T-helper 2 cell (primary cell): ENCODE results near the gene COQ10B.
"Not testable (repeated sequence)": the region's sequence is repeated elsewhere in the genome, so short reads cannot be mapped to it uniquely, and the experiment has no call there.

ENCODE experiments used
- DNase-seq, 5 experiments: peaks; one replicate each; pipeline versions ENCODE4 v3.0.0 to v3.0.0-alpha.2; 2012 to 2022
- total RNA-seq, 2 donors: gene quantifications; one replicate each; lab custom pipeline; 2026; lab: John Stamatoyannopoulos, UW

COQ10B gene
- total RNA-seq: 80.4 to 80.7 reads per million in 2 donors

DNA sequence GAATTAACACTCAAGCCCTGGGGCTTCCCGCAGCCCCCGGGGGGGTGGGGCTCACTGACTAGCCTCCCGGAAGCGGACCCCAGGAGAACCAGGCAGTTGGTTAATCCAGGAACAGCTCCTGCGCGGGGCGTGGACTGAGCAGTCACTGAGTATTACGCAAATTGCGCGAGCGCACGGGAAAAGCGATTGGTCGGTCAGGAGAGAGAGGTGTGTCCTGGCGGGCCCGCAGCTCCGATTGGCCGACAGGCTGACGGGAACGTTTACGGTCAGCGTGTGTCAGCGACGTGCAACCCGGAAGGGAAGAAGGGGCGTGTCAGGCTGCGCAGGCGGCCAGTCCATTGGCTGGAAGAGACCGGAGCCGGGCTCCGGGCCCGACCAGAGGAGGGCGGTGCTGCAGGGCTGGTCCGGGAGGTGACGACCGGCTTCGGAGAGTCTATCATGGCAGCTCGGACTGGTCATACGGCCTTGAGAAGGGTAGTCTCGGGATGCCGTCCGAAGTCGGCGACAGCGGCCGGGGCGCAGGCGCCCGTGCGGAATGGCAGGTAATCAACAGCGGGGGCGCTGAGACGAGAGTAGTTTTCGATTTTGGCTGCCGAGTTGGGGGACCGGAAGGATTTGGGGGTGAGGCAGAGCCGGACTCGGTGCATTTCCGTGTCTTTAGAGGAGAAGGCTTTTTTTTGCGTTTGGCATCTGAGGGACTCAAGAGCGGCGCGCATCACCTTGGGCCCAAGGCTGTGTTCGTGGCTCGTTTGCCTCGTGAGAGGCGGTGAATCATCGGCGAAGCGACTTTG, at the start of gene COQ10B:
Gene COQ10B (plus strand): TSS at position 430 of the 791 bp plus-strand sequence. CDS start 9 bp downstream, at position 439.
- DNase-seq: peak; percentile 95 to 100 (median 98)

GRCh38 chr2:197405582-197405981, 47.8 kb upstream of the COQ10B start:
- DNase-seq: no peak

GRCh38 chr2:197414039-197414438, 39.3 kb upstream of the COQ10B start:
- DNase-seq: no peak

DNA sequence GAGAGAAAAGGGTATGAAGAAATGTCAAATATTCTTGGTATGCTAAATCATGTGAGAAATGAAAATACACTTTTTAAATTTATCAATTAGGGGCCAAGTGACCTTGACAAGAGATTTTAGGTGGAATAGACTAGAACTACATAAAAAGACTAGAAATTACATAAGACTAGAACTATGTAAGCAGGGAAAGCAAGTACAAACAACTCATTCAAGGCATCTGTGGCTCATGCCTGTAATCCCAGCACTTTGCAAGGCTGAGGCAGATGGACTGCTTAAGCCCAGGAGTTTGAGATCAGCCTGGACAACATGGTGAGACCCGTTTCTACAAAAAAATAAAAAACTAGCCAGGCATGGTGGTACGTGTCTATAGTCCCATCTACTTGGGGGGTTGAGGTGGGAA, 38.8 kb upstream of the COQ10B start:
- no peak for DNase-seq

DNA sequence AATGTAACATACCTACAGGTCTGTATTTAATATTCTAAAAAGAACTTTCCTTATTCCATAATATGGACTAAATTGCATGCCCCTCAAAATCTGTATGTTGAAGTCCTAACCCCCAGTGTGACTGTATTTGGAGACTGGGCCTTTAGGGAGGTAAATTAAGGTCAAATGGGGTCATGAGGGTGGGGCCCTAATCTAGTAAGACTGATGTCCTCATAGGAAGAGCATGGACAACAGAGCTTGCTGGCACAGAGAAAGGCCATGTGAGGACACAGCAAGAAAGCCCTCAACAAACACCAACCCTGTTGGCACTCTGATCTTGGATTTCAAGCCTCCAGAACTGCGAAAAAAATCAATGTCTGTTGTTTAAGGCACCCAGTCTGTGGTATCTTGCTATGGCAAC, 37.1 kb upstream of the COQ10B start:
- no peak for DNase-seq

- no peak for DNase-seq
Observed at GRCh38 chr2:197419438-197419837, 33.9 kb upstream of the COQ10B start.

GRCh38 chr2:197423307-197423706, 30.0 kb upstream of the COQ10B start:
- DNase-seq: no peak

- DNase-seq: no peak
Observed at GRCh38 chr2:197425550-197425949, 27.8 kb upstream of the COQ10B start.

DNA sequence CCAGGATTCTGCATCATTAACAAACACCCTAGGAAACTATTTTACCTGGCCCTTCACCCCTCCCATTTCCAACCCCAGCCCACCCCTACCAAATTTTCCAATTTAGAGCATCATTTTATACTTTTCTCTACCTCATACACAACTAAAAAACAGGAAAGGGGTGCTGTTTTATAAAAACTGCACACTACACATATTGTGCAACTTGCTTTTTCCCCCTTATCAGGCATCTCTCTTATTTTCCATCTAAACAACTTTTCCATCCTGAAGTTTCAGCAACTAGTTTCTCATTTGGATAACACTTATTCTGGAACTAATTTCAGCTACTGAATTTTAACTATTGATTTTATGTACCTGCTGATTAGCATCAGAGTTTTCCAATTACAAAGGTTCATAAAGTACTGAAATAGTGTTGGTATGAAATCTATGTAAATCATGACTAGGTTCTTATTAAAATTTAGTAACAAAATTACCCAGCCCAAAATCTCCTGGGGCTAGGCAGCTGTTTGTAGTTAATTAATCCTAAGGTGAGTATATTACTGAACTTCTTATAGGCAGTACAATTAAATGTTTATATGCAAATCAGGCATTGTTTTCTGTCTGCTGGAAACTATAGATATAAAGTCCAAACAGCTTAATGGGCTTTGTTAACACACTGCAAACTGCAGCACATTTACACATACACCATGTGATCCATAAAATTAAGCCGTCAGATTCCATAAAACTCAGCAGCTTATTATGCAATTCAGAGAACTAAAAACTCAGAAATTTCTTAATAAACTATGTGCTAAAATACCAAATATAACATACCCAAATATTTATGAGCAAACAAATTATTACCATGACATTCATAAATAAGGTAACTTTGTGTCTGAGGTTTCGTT, 26.4 kb upstream of the COQ10B start:
- no peak for DNase-seq

DNA sequence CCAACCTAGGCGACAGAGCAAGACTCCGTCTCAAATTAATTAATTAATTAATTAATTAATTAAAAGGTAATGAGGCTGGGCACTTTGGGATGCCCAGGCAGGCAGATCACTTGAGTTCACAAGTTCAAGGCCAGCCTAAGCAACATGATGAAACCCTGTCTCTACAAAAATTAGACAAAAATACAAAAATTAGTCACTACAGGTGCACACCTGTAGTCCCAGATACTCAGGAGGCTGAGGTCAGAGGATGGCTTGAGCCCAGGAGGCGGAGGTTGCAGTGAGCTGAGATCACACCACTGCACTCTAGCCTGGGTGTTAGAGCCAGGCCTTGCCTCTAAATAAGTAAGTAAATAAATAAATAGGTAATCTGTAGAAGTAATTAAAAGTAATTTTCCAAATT, 25.4 kb upstream of the COQ10B start:
- no peak for DNase-seq

GRCh38 chr2:197431858-197432257, 21.5 kb upstream of the COQ10B start:
- no peak for DNase-seq

DNA sequence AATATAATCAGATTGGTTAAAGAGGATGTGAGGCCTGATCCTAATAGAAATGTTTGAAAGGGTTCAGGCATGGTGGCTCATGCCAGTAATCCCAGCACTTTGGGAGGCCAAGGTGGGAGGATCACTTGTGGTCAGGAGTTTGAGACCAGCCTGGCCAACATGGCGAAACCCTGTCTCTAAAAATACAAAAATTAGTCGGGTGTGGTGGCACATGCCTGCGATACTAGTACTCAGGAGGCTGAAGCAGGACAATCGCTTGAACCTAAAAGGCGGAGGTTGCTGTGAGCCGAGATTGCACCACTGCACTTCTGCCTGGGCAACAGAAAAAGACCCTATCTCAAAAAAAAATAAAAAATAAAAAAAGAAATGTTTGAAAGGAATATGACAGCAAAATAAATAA, 20.8 kb upstream of the COQ10B start:
- DNase-seq: not testable (repeated sequence)

DNA sequence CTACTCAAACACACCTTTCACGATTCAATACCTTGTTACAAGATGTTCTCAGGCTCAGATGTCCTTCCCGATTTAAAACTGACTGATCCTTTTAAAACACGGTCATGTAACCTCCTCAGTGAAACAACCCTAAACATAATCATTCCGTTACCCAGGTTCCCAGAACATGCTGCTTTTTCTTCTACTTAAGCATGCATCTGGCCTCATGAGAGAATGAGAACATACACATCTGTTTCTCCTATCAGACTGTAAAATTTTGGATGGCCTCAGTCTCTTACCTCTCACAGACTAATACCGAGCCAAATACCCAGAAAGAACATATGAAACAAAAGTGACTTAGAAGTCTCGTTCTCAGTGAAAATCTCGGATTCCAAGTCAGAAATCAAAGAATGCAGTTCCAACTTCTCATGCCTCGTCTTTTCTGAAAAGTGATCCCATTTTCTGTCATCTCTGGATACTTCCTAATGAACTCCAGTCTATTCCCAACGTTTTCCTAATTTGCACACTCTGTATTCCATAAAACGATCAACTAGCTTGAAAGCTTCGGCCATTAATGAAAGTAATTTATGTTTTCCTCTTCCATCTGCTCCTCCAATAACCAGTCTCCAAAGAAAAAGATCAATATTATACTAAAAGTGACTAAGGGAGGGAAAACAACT, 19.4 kb upstream of the COQ10B start:
- no peak for DNase-seq

DNA sequence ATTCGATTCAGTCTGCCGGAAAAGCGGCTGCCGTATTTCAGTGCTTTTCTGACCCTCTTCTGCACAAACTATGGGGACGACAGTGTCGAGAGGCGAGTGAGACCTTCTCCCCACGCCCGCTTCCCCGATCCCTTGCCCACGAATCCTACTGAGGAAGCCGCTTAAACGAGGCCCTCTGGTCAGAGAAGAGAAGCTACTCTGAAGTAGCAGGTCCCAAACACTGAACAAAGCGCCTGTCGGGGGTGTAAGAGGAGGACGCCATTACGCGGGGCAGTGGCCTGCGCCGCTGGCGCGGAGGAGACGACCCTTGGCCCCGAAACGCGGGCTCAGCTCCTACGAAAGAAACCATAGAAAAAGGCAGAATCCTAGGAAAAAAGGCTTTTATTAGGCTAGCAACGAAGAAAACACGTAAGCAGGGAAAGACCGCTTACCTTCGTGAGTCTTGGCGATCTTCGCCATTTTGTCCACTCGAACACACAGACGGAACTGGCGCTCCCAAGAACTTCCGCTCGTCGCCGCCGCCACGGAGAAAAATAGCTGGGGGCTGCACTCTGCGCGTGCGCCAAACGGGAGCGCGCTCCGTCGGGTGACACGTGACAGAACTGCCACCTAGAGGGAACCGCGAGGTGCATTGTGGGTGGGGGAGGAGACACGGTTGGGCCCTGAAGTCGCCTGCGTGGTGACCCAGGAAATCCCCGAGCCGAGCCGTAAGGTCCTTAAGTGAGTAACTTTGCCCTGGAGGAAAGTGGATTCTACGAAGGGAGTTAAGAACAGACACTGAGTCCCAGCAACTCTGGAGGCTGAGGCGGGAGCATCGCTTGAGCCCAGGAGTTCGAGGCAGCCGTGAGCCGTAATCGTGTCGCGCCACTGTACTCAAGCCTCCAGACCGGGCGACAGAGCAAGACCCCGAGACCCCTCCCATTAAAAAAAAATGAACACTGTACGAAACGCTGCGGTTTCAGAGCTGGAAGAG, 18.5 kb upstream of the COQ10B start, which contains the start of gene SF3B1:
Gene SF3B1 (minus strand): TSS at position 488 of the 973 bp plus-strand sequence. CDS start 29 bp downstream, at position 459.
- peak; percentile 97 to 99 (median 99) for DNase-seq

- peak in 1 of 5 experiments; percentile 27 for DNase-seq
Observed at GRCh38 chr2:197435598-197436420, 17.5 kb upstream of the COQ10B start.

DNA sequence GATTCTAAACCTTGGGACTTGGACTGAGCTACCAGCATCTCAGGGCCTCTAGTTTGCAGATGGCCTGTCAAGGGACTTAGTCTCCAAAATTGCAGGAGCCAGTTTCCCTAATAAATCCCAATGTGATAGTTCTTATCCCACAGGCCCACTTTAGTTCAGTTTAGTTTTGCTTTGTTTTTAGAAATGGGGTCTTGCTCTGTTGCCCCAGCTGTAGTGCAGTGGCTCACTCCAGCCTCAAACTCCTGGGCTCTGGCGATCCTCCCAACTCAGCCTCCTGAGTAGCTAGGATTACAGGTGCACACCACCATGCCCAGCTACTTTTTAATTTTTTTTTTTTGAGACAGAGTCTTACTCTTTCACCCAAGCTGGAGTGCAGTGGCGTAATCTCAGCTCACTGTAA, 16.0 kb upstream of the COQ10B start:
- no peak for DNase-seq

GRCh38 chr2:197442857-197443256, 10.5 kb upstream of the COQ10B start:
- DNase-seq: no peak

DNA sequence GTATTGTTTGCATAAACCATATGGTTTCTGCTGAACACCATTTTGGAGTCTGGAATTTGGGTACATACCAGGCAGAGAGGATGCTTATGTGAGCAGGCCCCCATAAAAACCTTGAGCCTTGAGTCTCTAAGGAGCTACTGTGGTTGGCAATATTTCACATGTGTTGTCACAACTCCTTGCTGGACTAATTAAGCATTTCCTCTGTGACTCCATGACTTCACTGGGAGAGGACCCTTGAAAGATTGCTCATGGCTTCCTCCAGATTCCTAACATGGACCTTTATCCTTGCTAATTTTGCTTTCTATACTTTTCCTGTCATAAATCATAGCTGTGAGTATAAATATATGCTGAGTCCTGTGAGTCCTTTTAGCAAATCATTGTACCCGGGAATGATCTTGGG, 7.6 kb upstream of the COQ10B start:
- no peak for DNase-seq

DNA sequence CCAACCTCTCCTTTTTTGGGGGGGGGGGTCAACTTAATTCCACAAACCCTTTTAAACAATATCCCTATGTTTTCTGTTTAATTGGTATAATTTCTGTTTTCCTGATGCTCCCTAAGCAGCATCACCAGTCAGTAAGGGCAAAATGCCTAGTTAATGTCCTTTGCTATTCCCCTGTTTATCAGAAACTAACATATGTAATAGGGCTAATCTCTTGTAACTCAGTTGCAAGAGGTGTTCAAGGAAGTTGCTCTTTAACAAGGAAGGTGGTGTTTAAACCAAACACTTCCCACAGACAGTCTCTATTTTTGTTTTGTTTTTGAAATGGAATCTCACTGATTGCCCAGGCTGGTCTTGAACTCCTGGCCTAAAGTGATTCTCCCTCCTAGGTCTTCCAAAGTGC, 6.5 kb upstream of the COQ10B start:
- no peak for DNase-seq

DNA sequence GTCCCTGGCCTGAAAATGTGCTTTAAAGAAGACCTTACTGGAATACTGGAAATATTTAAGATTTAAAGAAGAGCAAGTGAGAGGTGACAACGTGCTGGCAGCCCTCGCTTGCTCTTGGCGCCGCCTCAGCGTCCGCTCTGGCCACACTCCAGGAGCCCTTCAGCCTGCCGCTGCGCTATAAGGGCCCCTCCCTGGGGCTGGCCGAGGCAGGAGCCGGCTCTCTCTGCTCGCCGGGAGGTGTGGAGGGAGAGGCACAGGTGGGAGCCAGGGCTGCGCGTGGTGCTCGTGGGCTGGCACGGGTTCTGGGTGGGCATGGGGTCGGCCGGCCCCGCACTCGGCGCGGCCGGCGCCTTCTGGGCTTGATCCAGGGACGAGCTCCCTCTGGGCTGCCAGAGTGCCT, 2.9 kb upstream of the COQ10B start:
- DNase-seq: no peak

DNA sequence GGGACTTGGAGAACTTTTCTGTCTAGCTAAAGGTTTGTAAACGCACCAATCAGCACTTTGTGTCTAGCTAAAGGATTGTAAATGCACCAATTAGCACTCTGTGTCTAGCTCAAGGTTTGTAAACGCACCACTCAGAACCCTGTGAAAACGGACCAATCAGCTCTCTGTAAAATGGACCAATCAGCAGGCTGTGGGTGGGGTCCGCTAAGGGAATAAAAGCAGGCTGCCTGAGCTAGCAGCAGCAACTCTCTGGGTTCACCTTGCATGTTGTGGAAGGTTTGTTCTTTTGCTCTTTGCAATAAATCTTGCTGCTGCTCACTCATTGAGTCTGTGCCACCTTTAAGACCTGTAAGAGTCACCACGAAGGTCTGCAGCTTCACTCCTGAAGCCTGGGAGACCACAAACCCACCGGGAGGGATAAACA, 2.4 kb upstream of the COQ10B start:
- DNase-seq: peak in 1 of 5 experiments; percentile 35
